HepG2 (cell line): Measurements from ENCODE around the gene ZNF341. TPM values are rescaled to one million over a fixed set of nuclear protein-coding genes. Genes with fewer than 3 reads are reported as not detected.
A peak's percentile ranks its signal among the peaks of the same experiment; 100 is the strongest.

ENCODE experiments used
- ARNTL ChIP-seq: sonication (generic); formaldehyde crosslinking; IDR thresholded peaks from 2 replicates; pipeline ENCODE4 v1.4.0; 2020; ENCODE audit warnings: mild to moderate bottlenecking, missing genetic modification reagents
- CBX1 ChIP-seq: IDR thresholded peaks from one replicate; pipeline ENCODE4 v1.6.1; 2016; ENCODE audit warnings: antibody characterized with exemption, low read depth
- JUN ChIP-seq: sonication (generic); formaldehyde crosslinking; IDR thresholded peaks from 2 replicates; pipeline ENCODE4 v1.4.0; 2020; ENCODE audit warnings: mild to moderate bottlenecking, missing genetic modification reagents
- PHB2 ChIP-seq: fragments of 450-650 bp; IDR thresholded peaks from 2 replicates; pipeline ENCODE4 v1.6.1; 2018; ENCODE audit not compliant: partially characterized antibody
- PHF5A ChIP-seq: IDR thresholded peaks from one replicate; pipeline ENCODE4 v1.6.1; 2018; ENCODE audit warnings: low read depth, missing genetic modification reagents; ENCODE audit not compliant: unreplicated experiment
- SMAD9 ChIP-seq: sonication (generic); formaldehyde crosslinking; IDR thresholded peaks from 2 replicates; pipeline ENCODE4 v1.5.1; 2020; ENCODE audit warnings: mild to moderate bottlenecking, missing genetic modification reagents
- ZMYM3 ChIP-seq: sonication (generic); formaldehyde crosslinking; IDR thresholded peaks from 2 replicates; pipeline ENCODE4 v1.5.1; 2020; ENCODE audit warnings: mild to moderate bottlenecking, missing genetic modification reagents
- ZNF101 ChIP-seq: sonication (generic); formaldehyde crosslinking; IDR thresholded peaks from 2 replicates; pipeline ENCODE4 v1.4.0; 2020; ENCODE audit warnings: mild to moderate bottlenecking, low read depth, missing genetic modification reagents, borderline replicate concordance
- ZNF564 ChIP-seq: sonication (generic); formaldehyde crosslinking; IDR thresholded peaks from 2 replicates; pipeline ENCODE4 v1.8.1; 2023; ENCODE audit warnings: mild to moderate bottlenecking, missing genetic modification reagents
- polyA plus RNA-seq, 8 experiments: library from polyadenylated mRNA; depleted of rRNA in 3 of 8; stranded (reverse) in 7 of 8; unstranded in 1 of 8; fragments of >200 nt; fragmentation: Illumina TruSeq in 4 of 8; extraction: Trizol in 4 of 8; gene quantifications; 2 replicates each; pipeline versions ENCODE4 v1.2.1 to v1.2.3, GENCODE V29; 2011 to 2016; ENCODE audit warnings: low read depth in 4 of 8, missing spikeins in 1 of 8, mixed read lengths in 1 of 8; ENCODE audit not compliant: insufficient read depth in 1 of 8
- total RNA-seq, 5 experiments: library from RNA; depleted of rRNA; stranded (reverse); fragments of >200 nt; fragmentation: Illumina TruSeq; extraction: Trizol; gene quantifications; 2 replicates each; pipeline ENCODE4 v1.2.3, GENCODE V29; 2016; ENCODE audit warnings: low read depth in 1 of 5
- TF ChIP-seq, protein P1 (sequence below): sonication (generic); formaldehyde crosslinking; IDR thresholded peaks from 2 replicates; pipeline ENCODE4 v1.5.1; 2020; ENCODE audit warnings: missing genetic modification reagents, mild to moderate bottlenecking, borderline replicate concordance
- TF ChIP-seq, protein P2 (sequence below): sonication (generic); formaldehyde crosslinking; IDR thresholded peaks from 2 replicates; pipeline ENCODE4 v1.9.0; 2021; ENCODE audit warnings: mild to moderate bottlenecking, missing genetic modification reagents
- TF ChIP-seq, protein P3 (sequence below): sonication (generic); formaldehyde crosslinking; IDR thresholded peaks from 2 replicates; pipeline ENCODE4 v1.4.0; 2020; ENCODE audit warnings: missing genetic modification reagents
- TF ChIP-seq, protein P4 (sequence below): sonication (generic); formaldehyde crosslinking; IDR thresholded peaks from 2 replicates; pipeline ENCODE4 v1.8.0; 2022; ENCODE audit warnings: missing genetic modification reagents, low read depth, mild to moderate bottlenecking, borderline replicate concordance
- TF ChIP-seq, protein P5 (sequence below): sonication (generic); formaldehyde crosslinking; conservative IDR thresholded peaks from 2 replicates; pipeline ENCODE4 v1.4.0; 2020; ENCODE audit warnings: mild to moderate bottlenecking, missing genetic modification reagents, moderate library complexity
- TF ChIP-seq, protein P6 (sequence below): IDR thresholded peaks from 2 replicates; pipeline ENCODE4 v1.6.1; 2016; ENCODE audit warnings: low read depth, borderline replicate concordance

The ZNF341 gene
- total and polyA plus RNA-seq, 2 of the 13 experiments (the other 11 are each of a cell fraction or from before 2014, with no cell fraction given): 1.1 to 2.2 TPM

DNA sequence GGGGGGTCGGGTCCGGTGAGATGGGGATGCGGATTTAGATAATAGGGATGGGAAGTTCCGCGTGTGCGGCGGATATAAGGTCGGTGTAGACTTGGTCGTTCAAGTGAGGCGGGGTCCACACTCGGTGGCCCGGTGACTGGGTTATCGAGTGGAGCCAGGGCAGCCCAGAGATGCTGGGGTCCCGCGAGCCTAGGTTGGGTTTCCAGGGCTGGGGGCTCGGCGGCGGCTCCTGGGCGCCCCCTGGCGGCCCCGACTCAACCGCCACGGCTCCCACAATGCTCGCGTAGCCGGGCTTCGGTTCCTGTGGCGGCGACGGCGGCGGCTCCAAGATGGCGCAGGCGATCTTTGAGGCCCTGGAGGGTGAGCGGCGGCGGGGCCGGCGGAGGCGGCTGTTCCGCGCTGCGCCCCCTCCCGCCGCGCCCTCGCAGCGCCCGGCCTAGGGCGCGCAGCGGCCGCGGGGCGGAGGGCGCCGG is at the start of gene ZNF341 (continued):
- TF ChIP-seq, protein P1, sequence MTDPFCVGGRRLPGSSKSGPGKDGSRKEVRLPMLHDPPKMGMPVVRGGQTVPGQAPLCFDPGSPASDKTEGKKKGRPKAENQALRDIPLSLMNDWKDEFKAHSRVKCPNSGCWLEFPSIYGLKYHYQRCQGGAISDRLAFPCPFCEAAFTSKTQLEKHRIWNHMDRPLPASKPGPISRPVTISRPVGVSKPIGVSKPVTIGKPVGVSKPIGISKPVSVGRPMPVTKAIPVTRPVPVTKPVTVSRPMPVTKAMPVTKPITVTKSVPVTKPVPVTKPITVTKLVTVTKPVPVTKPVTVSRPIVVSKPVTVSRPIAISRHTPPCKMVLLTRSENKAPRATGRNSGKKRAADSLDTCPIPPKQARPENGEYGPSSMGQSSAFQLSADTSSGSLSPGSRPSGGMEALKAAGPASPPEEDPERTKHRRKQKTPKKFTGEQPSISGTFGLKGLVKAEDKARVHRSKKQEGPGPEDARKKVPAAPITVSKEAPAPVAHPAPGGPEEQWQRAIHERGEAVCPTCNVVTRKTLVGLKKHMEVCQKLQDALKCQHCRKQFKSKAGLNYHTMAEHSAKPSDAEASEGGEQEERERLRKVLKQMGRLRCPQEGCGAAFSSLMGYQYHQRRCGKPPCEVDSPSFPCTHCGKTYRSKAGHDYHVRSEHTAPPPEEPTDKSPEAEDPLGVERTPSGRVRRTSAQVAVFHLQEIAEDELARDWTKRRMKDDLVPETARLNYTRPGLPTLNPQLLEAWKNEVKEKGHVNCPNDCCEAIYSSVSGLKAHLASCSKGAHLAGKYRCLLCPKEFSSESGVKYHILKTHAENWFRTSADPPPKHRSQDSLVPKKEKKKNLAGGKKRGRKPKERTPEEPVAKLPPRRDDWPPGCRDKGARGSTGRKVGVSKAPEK (CRISPR knock-in tag): no peak
- TF ChIP-seq, protein P2, sequence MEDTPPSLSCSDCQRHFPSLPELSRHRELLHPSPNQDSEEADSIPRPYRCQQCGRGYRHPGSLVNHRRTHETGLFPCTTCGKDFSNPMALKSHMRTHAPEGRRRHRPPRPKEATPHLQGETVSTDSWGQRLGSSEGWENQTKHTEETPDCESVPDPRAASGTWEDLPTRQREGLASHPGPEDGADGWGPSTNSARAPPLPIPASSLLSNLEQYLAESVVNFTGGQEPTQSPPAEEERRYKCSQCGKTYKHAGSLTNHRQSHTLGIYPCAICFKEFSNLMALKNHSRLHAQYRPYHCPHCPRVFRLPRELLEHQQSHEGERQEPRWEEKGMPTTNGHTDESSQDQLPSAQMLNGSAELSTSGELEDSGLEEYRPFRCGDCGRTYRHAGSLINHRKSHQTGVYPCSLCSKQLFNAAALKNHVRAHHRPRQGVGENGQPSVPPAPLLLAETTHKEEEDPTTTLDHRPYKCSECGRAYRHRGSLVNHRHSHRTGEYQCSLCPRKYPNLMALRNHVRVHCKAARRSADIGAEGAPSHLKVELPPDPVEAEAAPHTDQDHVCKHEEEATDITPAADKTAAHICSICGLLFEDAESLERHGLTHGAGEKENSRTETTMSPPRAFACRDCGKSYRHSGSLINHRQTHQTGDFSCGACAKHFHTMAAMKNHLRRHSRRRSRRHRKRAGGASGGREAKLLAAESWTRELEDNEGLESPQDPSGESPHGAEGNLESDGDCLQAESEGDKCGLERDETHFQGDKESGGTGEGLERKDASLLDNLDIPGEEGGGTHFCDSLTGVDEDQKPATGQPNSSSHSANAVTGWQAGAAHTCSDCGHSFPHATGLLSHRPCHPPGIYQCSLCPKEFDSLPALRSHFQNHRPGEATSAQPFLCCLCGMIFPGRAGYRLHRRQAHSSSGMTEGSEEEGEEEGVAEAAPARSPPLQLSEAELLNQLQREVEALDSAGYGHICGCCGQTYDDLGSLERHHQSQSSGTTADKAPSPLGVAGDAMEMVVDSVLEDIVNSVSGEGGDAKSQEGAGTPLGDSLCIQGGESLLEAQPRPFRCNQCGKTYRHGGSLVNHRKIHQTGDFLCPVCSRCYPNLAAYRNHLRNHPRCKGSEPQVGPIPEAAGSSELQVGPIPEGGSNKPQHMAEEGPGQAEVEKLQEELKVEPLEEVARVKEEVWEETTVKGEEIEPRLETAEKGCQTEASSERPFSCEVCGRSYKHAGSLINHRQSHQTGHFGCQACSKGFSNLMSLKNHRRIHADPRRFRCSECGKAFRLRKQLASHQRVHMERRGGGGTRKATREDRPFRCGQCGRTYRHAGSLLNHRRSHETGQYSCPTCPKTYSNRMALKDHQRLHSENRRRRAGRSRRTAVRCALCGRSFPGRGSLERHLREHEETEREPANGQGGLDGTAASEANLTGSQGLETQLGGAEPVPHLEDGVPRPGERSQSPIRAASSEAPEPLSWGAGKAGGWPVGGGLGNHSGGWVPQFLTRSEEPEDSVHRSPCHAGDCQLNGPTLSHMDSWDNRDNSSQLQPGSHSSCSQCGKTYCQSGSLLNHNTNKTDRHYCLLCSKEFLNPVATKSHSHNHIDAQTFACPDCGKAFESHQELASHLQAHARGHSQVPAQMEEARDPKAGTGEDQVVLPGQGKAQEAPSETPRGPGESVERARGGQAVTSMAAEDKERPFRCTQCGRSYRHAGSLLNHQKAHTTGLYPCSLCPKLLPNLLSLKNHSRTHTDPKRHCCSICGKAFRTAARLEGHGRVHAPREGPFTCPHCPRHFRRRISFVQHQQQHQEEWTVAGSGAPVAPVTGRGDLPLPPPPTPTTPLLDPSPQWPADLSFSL (CRISPR knock-in tag): peak; percentile 39; the same call in 1 of the 2 replicates
- TF ChIP-seq SMAD9 (CRISPR knock-in tag) (no peak; the same call in 1 of the 2 replicates), ZNF101 (CRISPR knock-in tag) (no peak), JUN (no peak), ZNF564 (CRISPR knock-in tag) (no peak; the same call in 1 of the 2 replicates), ARNTL (CRISPR knock-in tag) (no peak), PHF5A (CRISPR knock-in tag) (no peak), CBX1 (no peak), PHB2 (no peak), ZMYM3 (CRISPR knock-in tag) (peak; percentile 87)
- TF ChIP-seq, protein P3, sequence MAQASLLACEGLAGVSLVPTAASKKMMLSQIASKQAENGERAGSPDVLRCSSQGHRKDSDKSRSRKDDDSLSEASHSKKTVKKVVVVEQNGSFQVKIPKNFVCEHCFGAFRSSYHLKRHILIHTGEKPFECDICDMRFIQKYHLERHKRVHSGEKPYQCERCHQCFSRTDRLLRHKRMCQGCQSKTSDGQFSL (CRISPR knock-in tag): no peak
- TF ChIP-seq, protein P4, sequence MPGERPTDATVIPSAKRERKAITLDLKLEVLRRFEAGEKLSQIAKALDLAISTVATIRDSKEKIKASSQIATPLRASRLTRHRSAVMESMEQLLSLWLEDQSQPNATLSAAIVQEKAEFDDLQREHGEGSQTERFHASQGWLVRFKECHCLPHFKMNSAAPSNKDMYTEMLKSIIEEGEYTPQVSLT (CRISPR knock-in tag): peak; percentile 47; the same call in 1 of the 2 replicates
- TF ChIP-seq, protein P5, sequence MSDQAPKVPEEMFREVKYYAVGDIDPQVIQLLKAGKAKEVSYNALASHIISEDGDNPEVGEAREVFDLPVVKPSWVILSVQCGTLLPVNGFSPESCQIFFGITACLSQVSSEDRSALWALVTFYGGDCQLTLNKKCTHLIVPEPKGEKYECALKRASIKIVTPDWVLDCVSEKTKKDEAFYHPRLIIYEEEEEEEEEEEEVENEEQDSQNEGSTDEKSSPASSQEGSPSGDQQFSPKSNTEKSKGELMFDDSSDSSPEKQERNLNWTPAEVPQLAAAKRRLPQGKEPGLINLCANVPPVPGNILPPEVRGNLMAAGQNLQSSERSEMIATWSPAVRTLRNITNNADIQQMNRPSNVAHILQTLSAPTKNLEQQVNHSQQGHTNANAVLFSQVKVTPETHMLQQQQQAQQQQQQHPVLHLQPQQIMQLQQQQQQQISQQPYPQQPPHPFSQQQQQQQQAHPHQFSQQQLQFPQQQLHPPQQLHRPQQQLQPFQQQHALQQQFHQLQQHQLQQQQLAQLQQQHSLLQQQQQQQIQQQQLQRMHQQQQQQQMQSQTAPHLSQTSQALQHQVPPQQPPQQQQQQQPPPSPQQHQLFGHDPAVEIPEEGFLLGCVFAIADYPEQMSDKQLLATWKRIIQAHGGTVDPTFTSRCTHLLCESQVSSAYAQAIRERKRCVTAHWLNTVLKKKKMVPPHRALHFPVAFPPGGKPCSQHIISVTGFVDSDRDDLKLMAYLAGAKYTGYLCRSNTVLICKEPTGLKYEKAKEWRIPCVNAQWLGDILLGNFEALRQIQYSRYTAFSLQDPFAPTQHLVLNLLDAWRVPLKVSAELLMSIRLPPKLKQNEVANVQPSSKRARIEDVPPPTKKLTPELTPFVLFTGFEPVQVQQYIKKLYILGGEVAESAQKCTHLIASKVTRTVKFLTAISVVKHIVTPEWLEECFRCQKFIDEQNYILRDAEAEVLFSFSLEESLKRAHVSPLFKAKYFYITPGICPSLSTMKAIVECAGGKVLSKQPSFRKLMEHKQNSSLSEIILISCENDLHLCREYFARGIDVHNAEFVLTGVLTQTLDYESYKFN (CRISPR knock-in tag): no peak
- TF ChIP-seq, protein P6, sequence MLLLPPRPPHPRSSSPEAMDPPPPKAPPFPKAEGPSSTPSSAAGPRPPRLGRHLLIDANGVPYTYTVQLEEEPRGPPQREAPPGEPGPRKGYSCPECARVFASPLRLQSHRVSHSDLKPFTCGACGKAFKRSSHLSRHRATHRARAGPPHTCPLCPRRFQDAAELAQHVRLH (CRISPR knock-in tag): peak; percentile 84
